ENCODE data around the gene ITIH4.

ITIH4 gene

GRCh38 chr3:52798376-52798977 is 32.0 kb downstream of the ITIH4 start:
- TF ChIP-seq CTCF (IDR thresholded peaks at IDR 0.05; ENCODE audit: low read depth, low read length): no peak
- DNase-seq (ENCODE audit: low read depth in 2 of 2): peak in 1 of 2 donors; percentile 26
- no peak overlapping the region for H3K4me3 ChIP-seq (replicated peaks in 1 of 2; ENCODE audit: low read depth in 2 of 2, low read length in 2 of 2)

- H3K4me3 ChIP-seq (replicated peaks in 1 of 2; ENCODE audit: low read depth in 2 of 2, low read length in 2 of 2): no peak overlapping the region
- no peak for DNase-seq (ENCODE audit: low read depth in 2 of 2)
- TF ChIP-seq CTCF (IDR thresholded peaks at IDR 0.05; ENCODE audit: low read depth, low read length): no peak
Measured at GRCh38 chr3:52796411-52796810, 34.1 kb downstream of the ITIH4 start.

DNA sequence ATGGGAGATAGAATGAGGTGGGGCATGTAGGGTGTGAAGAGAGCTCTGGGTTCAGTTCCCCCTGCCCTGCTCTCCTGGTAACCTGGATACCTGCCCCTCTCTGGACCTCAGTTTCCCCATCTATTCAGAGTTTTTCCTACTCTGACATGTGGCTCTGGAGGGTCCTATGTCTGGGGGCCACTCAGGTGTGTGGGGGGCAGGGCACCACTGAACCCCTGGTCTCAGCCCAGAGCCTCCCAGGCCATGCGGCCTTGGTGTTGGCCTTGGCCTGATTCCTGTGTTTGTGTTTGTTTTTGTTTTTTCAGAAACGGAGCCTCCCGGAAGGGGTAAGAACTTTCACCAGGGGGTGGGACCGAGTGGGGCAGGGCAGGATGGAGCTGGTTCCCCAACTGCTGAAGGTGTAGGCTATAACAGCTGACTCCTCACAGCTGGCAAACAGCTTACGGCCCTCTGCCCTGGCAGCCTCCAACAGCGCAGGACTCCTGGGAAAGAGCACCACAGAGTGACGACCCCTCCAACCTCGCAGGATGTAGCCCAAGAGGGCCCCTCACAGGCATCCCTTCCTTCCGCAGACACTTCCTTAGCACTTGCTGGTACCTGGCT is 35.1 kb downstream of the ITIH4 start:
- H3K4me3 ChIP-seq (replicated peaks in 1 of 2; ENCODE audit: low read depth in 2 of 2, low read length in 2 of 2): no peak overlapping the region
- DNase-seq (ENCODE audit: low read depth in 2 of 2): no peak
- TF ChIP-seq CTCF (IDR thresholded peaks at IDR 0.05; ENCODE audit: low read depth, low read length): no peak

- no peak for TF ChIP-seq CTCF (IDR thresholded peaks at IDR 0.05; ENCODE audit: low read depth, low read length)
- DNase-seq (ENCODE audit: low read depth in 2 of 2): no peak
- no peak within 1 kb of the TSS for H3K4me3 ChIP-seq (replicated peaks in 1 of 2; ENCODE audit: low read depth in 2 of 2, low read length in 2 of 2)
Measured at GRCh38 chr3:52794612-52795099, 35.8 kb downstream of the ITIH4 start, which contains the start of gene ITIH3. Gene ITIH3, plus strand, starts transcription at chr3:52794796. Its CDS starts 8 bp downstream, at chr3:52794804.

- DNase-seq (ENCODE audit: low read depth in 2 of 2): no peak
- TF ChIP-seq CTCF (IDR thresholded peaks at IDR 0.05; ENCODE audit: low read depth, low read length): no peak
- H3K4me3 ChIP-seq (replicated peaks in 1 of 2; ENCODE audit: low read depth in 2 of 2, low read length in 2 of 2): no peak overlapping the region
Measured at GRCh38 chr3:52793702-52794611, 36.5 kb downstream of the ITIH4 start.

DNA sequence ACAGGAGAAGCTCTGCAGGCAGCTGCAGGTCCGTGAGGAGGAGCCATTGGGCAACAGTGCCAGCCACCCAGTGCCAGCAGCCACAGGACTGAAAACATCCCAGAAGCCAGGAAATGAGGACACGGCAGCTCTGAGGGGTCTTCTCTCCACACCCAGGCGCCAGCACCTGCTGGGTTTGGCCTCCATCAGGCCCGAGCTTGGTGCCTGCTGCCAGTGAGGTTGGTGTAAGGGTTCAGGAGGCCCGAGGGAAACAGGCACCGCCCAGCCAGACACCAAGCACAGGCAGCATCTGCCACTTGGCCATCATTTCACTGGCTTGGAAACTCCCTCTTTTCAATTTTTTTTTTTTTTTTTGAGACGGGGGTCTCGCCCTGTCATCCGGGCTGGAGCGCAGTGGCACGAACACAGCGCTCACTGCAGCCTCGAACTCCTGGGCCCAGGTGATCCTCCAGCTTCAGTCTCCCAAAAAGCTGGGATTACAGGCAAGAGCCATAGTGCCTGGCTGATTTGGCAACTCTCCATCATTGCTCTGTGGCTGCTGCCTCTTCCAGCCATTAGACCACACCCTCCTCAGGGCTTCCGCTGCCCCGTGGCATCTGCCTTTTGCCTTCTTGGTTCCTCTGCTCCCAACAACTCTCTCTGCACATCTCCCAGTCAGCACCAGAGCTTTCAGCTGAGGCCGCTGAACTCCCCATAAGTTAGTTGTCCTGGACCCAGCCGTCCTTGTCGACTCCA is 37.3 kb downstream of the ITIH4 start:
- no peak for TF ChIP-seq CTCF (IDR thresholded peaks at IDR 0.05; ENCODE audit: low read depth, low read length)
- DNase-seq (ENCODE audit: low read depth in 2 of 2): peak in 1 of 2 donors; percentile 31
- H3K4me3 ChIP-seq (replicated peaks in 1 of 2; ENCODE audit: low read depth in 2 of 2, low read length in 2 of 2): no peak overlapping the region

Data from cardiac fibroblast (primary cell).